HFFc6 (cell line): Measurements from ENCODE around the gene TMC2. TPM values are rescaled to one million over a fixed set of nuclear protein-coding genes. Genes with fewer than 3 reads are reported as not detected.

Experiments used
- DNase-seq: peaks from one replicate; pipeline ENCODE4 v3.0.0-alpha.2; 2018
- H3K27ac Mint-ChIP-seq: 2 replicates; pipeline ENCODE4 v1.8.0; 2020; ENCODE audit warnings: mild to moderate bottlenecking, mixed read lengths
- H3K27me3 Mint-ChIP-seq: 2 replicates; pipeline ENCODE4 v1.8.0; 2021; ENCODE audit warnings: mild to moderate bottlenecking, moderate library complexity, mixed read lengths; ENCODE audit not compliant: insufficient read depth
- H3K36me3 Mint-ChIP-seq: 2 replicates; pipeline ENCODE4 v1.8.0; 2021; ENCODE audit warnings: low read depth, mixed read lengths
- H3K4me1 Mint-ChIP-seq: 2 replicates; pipeline ENCODE4 v1.8.0; 2020; ENCODE audit warnings: low read depth, mixed read lengths
- H3K4me3 Mint-ChIP-seq: 2 replicates; pipeline ENCODE4 v1.8.0; 2020; ENCODE audit warnings: mild to moderate bottlenecking, moderate library complexity, mixed read lengths
- H3K9me3 Mint-ChIP-seq: 2 replicates; pipeline ENCODE4 v1.8.0; 2020; ENCODE audit warnings: mild to moderate bottlenecking, mixed read lengths
- total RNA-seq, 6 experiments: library from RNA; stranded (reverse); fragmentation: NEBNext Ultra II Directional; extraction: Animal tissue kit (Norgen Biotek cat#: 25700); gene quantifications; 2 replicates in 1 of 6; 3 replicates in 5 of 6; pipeline ENCODE4 v1.2.3, GENCODE V29; 2021
- TF ChIP-seq, protein P1 (sequence below): fragments of 200-600 bp; sonication (generic); IDR thresholded peaks from 2 replicates; pipeline ENCODE4 v1.5.0; 2021; ENCODE audit warnings: antibody characterized with exemption, mild to moderate bottlenecking

TMC2 gene
- total RNA-seq, 6 experiments from 2014 or later: not detected

DNA sequence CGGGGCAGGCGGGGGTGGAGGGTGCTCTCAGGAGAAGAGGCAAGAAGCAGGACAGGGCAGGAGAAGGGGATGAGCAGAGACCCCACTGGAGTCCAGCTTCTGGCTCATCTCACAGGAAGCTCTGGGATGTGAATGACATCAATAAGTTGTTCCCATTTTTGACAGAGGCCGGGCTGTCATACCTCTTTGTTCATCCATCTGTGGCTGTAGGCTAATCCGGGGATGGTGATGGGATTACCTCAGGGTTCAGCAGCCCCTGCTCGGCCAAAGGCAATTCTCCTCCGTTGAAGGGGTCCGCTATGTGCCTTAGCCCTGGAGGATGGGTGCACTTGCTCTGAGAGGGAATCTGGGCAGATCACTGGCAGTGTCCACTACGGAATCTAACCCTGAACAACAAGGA, 3.3 kb upstream of the TMC2 start:
- no peak overlapping the region for H3K27ac Mint-ChIP-seq
- no peaks in the 10 kb centered on the region for H3K9me3 Mint-ChIP-seq
- no peaks in the 10 kb centered on the region for H3K4me1 Mint-ChIP-seq
- TF ChIP-seq, protein P1, sequence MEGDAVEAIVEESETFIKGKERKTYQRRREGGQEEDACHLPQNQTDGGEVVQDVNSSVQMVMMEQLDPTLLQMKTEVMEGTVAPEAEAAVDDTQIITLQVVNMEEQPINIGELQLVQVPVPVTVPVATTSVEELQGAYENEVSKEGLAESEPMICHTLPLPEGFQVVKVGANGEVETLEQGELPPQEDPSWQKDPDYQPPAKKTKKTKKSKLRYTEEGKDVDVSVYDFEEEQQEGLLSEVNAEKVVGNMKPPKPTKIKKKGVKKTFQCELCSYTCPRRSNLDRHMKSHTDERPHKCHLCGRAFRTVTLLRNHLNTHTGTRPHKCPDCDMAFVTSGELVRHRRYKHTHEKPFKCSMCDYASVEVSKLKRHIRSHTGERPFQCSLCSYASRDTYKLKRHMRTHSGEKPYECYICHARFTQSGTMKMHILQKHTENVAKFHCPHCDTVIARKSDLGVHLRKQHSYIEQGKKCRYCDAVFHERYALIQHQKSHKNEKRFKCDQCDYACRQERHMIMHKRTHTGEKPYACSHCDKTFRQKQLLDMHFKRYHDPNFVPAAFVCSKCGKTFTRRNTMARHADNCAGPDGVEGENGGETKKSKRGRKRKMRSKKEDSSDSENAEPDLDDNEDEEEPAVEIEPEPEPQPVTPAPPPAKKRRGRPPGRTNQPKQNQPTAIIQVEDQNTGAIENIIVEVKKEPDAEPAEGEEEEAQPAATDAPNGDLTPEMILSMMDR: no peak
- DNase-seq: no peak
- H3K4me3 Mint-ChIP-seq: no peak overlapping the region
- peaks cover 49% of the 10 kb centered on the region for H3K27me3 Mint-ChIP-seq
- no peaks in the 10 kb centered on the region; the same call in 1 of the 2 replicates for H3K36me3 Mint-ChIP-seq

GRCh38 chr20:2535711-2536559, 438 bp upstream of the TMC2 start:
- no peaks in the 10 kb centered on the region for H3K4me1 Mint-ChIP-seq
- peaks cover 63% of the 10 kb centered on the region for H3K27me3 Mint-ChIP-seq

DNA sequence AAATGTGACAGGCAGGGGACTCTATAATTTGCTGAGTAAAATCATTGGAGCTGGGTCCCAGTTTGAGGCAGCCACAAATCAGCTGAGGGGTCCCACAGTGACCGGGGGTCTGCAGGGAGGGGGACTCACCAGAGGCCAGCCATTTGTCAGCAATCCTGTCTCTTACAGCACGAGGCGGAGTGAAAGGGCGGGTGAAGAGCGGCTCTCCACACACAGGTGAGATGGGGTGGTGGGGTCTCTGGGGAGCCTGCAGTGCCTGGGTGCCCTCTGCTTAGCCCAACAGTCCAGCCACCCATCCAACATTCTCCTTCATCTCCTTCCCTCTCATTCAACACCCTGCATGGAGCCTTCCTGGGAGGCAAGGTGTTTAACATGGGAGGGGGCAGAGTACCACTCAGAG, 728 bp downstream of the TMC2 start:
- no peaks in the 10 kb centered on the region for H3K4me1 Mint-ChIP-seq
- no peak for DNase-seq
- no peak overlapping the region for H3K27ac Mint-ChIP-seq
- TF ChIP-seq, protein P1: no peak
- H3K27me3 Mint-ChIP-seq: peaks cover 72% of the 10 kb centered on the region
- no peak overlapping the region for H3K4me3 Mint-ChIP-seq
- H3K9me3 Mint-ChIP-seq: no peaks in the 10 kb centered on the region
- no peaks in the 10 kb centered on the region; the same call in 1 of the 2 replicates for H3K36me3 Mint-ChIP-seq

More at GRCh38 chr20:2535711-2536559, 438 bp upstream of the TMC2 start:
- DNase-seq: no peak
- H3K9me3 Mint-ChIP-seq: no peaks in the 10 kb centered on the region
- H3K36me3 Mint-ChIP-seq: no peaks in the 10 kb centered on the region; the same call in 1 of the 2 replicates
- TF ChIP-seq, protein P1: no peak
- H3K4me3 Mint-ChIP-seq: no peak overlapping the region
- H3K27ac Mint-ChIP-seq: no peak overlapping the region

GRCh38 chr20:2538356-2538755, 2.0 kb downstream of the TMC2 start:
- TF ChIP-seq, protein P1: no peak
- H3K9me3 Mint-ChIP-seq: no peaks in the 10 kb centered on the region
- no peak overlapping the region for H3K4me3 Mint-ChIP-seq
- H3K27me3 Mint-ChIP-seq: peaks cover 75% of the 10 kb centered on the region
- H3K36me3 Mint-ChIP-seq: no peaks in the 10 kb centered on the region; the same call in 1 of the 2 replicates
- DNase-seq: no peak
- no peaks in the 10 kb centered on the region for H3K4me1 Mint-ChIP-seq
- H3K27ac Mint-ChIP-seq: no peak overlapping the region

DNA sequence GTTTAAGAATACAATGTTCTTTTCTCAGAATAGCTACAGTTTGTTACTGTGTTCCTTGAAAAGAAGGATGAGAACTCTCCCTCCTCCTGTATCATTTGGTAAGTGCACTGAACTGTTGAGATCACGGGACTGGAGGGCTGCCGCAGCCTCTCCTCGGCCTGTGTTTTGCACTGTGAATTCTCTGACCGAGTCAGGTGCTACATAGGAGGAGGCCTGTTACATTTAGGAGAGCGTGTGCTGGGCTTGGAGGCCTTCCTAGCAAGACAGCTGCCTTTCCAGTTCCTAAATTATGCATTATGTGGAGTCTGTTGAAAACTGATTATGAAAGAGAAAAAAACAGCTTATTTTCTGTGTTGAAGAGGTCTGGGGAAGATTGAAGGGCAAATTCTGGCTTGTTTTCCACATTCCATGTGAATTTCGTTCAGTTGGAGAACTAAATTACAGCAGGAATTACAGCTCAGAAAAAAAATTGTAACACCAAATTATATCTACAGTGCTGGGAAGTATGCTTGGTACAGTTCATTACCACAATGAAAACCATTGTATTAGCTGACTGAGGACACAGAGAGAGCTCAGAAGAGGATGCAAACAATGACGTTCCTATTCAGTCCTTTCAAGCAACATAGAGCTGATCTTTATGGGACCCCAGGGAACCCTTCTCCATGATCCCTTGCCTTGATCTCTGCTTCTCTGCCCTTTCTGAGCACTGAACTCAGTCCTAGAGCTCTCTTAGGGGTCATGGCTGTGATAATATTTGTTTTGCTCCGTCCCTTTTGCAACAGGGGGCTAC, 2.8 kb downstream of the TMC2 start:
- Mint-ChIP-seq H3K9me3 (no peaks in the 10 kb centered on the region), H3K4me3 (no peak overlapping the region), H3K27me3 (peaks cover 68% of the 10 kb centered on the region)

More for the DNA sequence above, 2.8 kb downstream of the TMC2 start:
- no peaks in the 10 kb centered on the region; the same call in 1 of the 2 replicates for H3K36me3 Mint-ChIP-seq
- H3K4me1 Mint-ChIP-seq: no peaks in the 10 kb centered on the region
- no peak overlapping the region for H3K27ac Mint-ChIP-seq
- DNase-seq: no peak
- TF ChIP-seq, protein P1: no peak
